HEK293 (cell line): ENCODE data around the gene OLA1.
A peak's percentile ranks its signal among the peaks of the same experiment; 100 is the strongest.

Experiments used
- CTCF ChIA-PET: fragments of 350-600 bp; formaldehyde crosslinking; extraction: SDS; loops from one replicate; lab custom pipeline; 2021; ENCODE audit warnings: antibody characterized with exemption; lab: Yijun Ruan, JAX
- POLR2A ChIA-PET: fragments of 300-600 bp; formaldehyde crosslinking; extraction: SDS; loops from one replicate; lab custom pipeline; 2020; ENCODE audit warnings: antibody characterized with exemption, inconsistent platforms; lab: Yijun Ruan, JAX
- H3K27ac ChIP-seq: fragments of 200-500 bp; sonication (Bioruptor generic); 2 replicates; pipeline ENCODE4 v1.5.1; 2014; ENCODE audit warnings: low read depth, low read length, control low read depth, inconsistent platforms; ENCODE audit errors: extremely low read depth
- H3K36me3 ChIP-seq, 2 experiments: fragments of 200-500 bp in 1 of 2; sonication (Bioruptor generic) in 1 of 2; 1 replicate in 1 of 2; 2 replicates in 1 of 2; pipeline ENCODE4 v1.5.1; 2014 to 2017; ENCODE audit warnings: inconsistent platforms in 2 of 2, low read length in 2 of 2; ENCODE audit not compliant: control insufficient read depth in 2 of 2, insufficient read depth in 1 of 2
- H3K4me1 ChIP-seq: fragments of 200-500 bp; sonication (Bioruptor generic); 2 replicates; pipeline ENCODE4 v1.5.1; 2014; ENCODE audit warnings: mild to moderate bottlenecking, low read length, inconsistent platforms; ENCODE audit not compliant: control insufficient read depth, insufficient read depth
- H3K4me3 ChIP-seq: 2 replicates; pipeline ENCODE4 v1.5.1; 2011; ENCODE audit warnings: low read depth, mild to moderate bottlenecking, control low read depth, low read length, moderate library complexity
- H3K9me3 ChIP-seq: fragments of 200-500 bp; sonication (Bioruptor generic); 2 replicates; pipeline ENCODE4 v1.5.1; 2014; ENCODE audit warnings: low read depth, low read length, inconsistent platforms; ENCODE audit not compliant: control insufficient read depth, insufficient read depth
- GLIS1 ChIP-seq: fragments of 450-650 bp; formaldehyde crosslinking; IDR thresholded peaks from 2 replicates; pipeline ENCODE4 v1.5.1; 2016; ENCODE audit warnings: missing biosample characterization, missing genetic modification characterization
- GLIS2 ChIP-seq: fragments of 450-650 bp; formaldehyde crosslinking; IDR thresholded peaks from 2 replicates; pipeline ENCODE4 v1.5.1; 2016; ENCODE audit warnings: missing biosample characterization, missing genetic modification characterization
- MZF1 ChIP-seq: fragments of 450-650 bp; formaldehyde crosslinking; IDR thresholded peaks from 2 replicates; pipeline ENCODE4 v1.5.1; 2017; ENCODE audit warnings: missing biosample characterization, missing genetic modification characterization, borderline replicate concordance
- ZBTB17 ChIP-seq: fragments of 450-650 bp; formaldehyde crosslinking; IDR thresholded peaks from 2 replicates; pipeline ENCODE4 v1.5.1; 2016; ENCODE audit warnings: missing biosample characterization, missing genetic modification characterization
- ZNF121 ChIP-seq: fragments of 450-650 bp; formaldehyde crosslinking; IDR thresholded peaks from 2 replicates; pipeline ENCODE4 v1.5.1; 2016; ENCODE audit warnings: missing biosample characterization, missing genetic modification characterization
- ZNF146 ChIP-seq: fragments of 450-650 bp; formaldehyde crosslinking; IDR thresholded peaks from 2 replicates; pipeline ENCODE4 v1.5.1; 2016; ENCODE audit warnings: missing biosample characterization, missing genetic modification characterization
- ZNF202 ChIP-seq: fragments of 450-650 bp; formaldehyde crosslinking; IDR thresholded peaks from 2 replicates; pipeline ENCODE4 v1.5.1; 2016; ENCODE audit warnings: missing biosample characterization, missing genetic modification characterization, borderline replicate concordance
- ZNF23 ChIP-seq: fragments of 450-650 bp; formaldehyde crosslinking; IDR thresholded peaks from 2 replicates; pipeline ENCODE4 v1.5.1; 2016; ENCODE audit warnings: missing biosample characterization, missing genetic modification characterization, borderline replicate concordance
- ZNF501 ChIP-seq: fragments of 450-650 bp; formaldehyde crosslinking; IDR thresholded peaks from 2 replicates; pipeline ENCODE4 v1.5.1; 2016; ENCODE audit warnings: missing biosample characterization, missing genetic modification characterization
- ZNF629 ChIP-seq: fragments of 450-650 bp; formaldehyde crosslinking; IDR thresholded peaks from 2 replicates; pipeline ENCODE4 v1.5.1; 2017; ENCODE audit warnings: missing biosample characterization, missing genetic modification characterization
- ZNF654 ChIP-seq: fragments of 450-650 bp; formaldehyde crosslinking; IDR thresholded peaks from 2 replicates; pipeline ENCODE4 v1.5.1; 2016; ENCODE audit warnings: low read depth, missing biosample characterization, missing genetic modification characterization
- ZNF707 ChIP-seq: fragments of 450-650 bp; formaldehyde crosslinking; IDR thresholded peaks from 2 replicates; pipeline ENCODE4 v1.5.1; 2016; ENCODE audit warnings: missing biosample characterization, missing genetic modification characterization
- ZSCAN30 ChIP-seq: fragments of 450-650 bp; IDR thresholded peaks from 2 replicates; pipeline ENCODE4 v1.5.1; 2018; ENCODE audit warnings: missing biosample characterization, mild to moderate bottlenecking, missing genetic modification characterization, moderate library complexity
- TF ChIP-seq, protein P1 (sequence below): fragments of 450-650 bp; formaldehyde crosslinking; IDR thresholded peaks from 2 replicates; pipeline ENCODE4 v1.5.1; 2016; ENCODE audit warnings: missing biosample characterization, missing genetic modification characterization, borderline replicate concordance
- TF ChIP-seq, protein P2 (sequence below): fragments of 450-650 bp; formaldehyde crosslinking; IDR thresholded peaks from 2 replicates; pipeline ENCODE4 v1.5.1; 2016; ENCODE audit warnings: missing biosample characterization, missing genetic modification characterization
- TF ChIP-seq, protein P3 (sequence below): fragments of 450-650 bp; formaldehyde crosslinking; IDR thresholded peaks from 2 replicates; pipeline ENCODE4 v1.5.1; 2016; ENCODE audit warnings: missing biosample characterization, missing genetic modification characterization
- TF ChIP-seq, protein P4 (sequence below): fragments of 450-650 bp; formaldehyde crosslinking; IDR thresholded peaks from 2 replicates; pipeline ENCODE4 v1.5.1; 2017; ENCODE audit warnings: missing biosample characterization, missing genetic modification characterization

OLA1 gene

DNA sequence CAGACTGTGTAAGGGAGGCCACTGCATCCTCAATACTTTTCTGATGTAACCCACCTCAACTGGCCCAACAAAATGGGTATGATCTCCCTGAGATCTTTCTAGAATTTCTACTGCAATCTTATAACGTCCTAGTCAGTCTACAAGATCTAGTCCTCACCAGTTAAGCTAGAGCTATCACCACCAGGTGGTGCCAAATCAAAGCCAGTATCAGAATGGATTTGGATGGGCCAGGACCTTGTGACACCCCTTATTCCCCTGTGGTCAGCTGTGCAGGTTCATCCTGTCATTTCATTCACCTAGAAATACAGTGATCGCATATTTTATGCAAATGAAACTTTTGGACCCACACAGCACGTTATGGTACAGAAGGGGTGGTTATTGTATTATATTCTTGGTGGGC is 90.3 kb downstream of the OLA1 start:
- H3K4me3 ChIP-seq: no peak overlapping the region
- H3K36me3 ChIP-seq: no peaks in the 10 kb centered on the region
- H3K27ac ChIP-seq: no peak overlapping the region
- peak; percentile 48 for TF ChIP-seq ZNF654 (tag by site-specific recombination)
- TF ChIP-seq, protein P1, sequence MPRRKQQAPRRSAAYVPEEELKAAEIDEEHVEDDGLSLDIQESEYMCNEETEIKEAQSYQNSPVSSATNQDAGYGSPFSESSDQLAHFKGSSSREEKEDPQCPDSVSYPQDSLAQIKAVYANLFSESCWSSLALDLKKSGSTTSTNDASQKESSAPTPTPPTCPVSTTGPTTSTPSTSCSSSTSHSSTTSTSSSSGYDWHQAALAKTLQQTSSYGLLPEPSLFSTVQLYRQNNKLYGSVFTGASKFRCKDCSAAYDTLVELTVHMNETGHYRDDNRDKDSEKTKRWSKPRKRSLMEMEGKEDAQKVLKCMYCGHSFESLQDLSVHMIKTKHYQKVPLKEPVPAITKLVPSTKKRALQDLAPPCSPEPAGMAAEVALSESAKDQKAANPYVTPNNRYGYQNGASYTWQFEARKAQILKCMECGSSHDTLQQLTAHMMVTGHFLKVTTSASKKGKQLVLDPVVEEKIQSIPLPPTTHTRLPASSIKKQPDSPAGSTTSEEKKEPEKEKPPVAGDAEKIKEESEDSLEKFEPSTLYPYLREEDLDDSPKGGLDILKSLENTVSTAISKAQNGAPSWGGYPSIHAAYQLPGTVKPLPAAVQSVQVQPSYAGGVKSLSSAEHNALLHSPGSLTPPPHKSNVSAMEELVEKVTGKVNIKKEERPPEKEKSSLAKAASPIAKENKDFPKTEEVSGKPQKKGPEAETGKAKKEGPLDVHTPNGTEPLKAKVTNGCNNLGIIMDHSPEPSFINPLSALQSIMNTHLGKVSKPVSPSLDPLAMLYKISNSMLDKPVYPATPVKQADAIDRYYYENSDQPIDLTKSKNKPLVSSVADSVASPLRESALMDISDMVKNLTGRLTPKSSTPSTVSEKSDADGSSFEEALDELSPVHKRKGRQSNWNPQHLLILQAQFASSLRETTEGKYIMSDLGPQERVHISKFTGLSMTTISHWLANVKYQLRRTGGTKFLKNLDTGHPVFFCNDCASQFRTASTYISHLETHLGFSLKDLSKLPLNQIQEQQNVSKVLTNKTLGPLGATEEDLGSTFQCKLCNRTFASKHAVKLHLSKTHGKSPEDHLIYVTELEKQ (tag by site-specific recombination): no peak
- 0 out of 2 replicates have a peak, but pooled peaks cover 4% of the 10 kb centered on the region for H3K4me1 ChIP-seq
- H3K9me3 ChIP-seq: no peaks in the 10 kb centered on the region
- CTCF ChIA-PET: interaction anchor here (0.6 to 2.2 kb wide), 7 partner anchors 14 to 183 kb away, joined by 3 to 8 read pairs (median 3); no protein-coding TSS in a partner anchor
- POLR2A ChIA-PET: no interaction called here

DNA sequence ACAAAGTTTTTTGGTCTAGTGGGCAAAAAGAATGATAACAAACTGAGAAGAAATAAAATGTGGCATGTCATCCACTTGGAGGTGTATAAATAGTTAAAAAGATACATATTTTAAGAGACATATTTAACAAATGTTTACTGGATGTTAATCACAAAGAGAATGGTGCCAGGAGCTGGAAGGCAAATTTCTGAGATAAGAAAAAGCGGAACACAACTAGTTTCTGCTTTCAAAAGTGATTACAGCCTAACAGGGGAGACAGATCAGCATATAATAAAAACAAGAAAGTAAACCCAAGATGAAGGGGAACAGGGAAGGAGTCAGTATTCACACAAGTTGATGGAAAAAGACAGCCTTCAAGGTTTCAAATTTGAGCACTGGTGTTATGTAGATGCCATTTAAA is 91.3 kb downstream of the OLA1 start:
- Histone ChIP-seq H3K36me3 (no peaks in the 10 kb centered on the region), H3K4me3 (no peak overlapping the region), H3K9me3 (no peaks in the 10 kb centered on the region), H3K4me1 (0 out of 2 replicates have a peak, but pooled peaks cover 4% of the 10 kb centered on the region), H3K27ac (no peak overlapping the region)
- CTCF ChIA-PET: interaction anchor here (0.7 to 1.8 kb wide), 2 partner anchors 184 to 351 kb away, joined by 7 to 8 read pairs; no protein-coding TSS in a partner anchor
- POLR2A ChIA-PET: no interaction called here
- TF ChIP-seq, protein P2, sequence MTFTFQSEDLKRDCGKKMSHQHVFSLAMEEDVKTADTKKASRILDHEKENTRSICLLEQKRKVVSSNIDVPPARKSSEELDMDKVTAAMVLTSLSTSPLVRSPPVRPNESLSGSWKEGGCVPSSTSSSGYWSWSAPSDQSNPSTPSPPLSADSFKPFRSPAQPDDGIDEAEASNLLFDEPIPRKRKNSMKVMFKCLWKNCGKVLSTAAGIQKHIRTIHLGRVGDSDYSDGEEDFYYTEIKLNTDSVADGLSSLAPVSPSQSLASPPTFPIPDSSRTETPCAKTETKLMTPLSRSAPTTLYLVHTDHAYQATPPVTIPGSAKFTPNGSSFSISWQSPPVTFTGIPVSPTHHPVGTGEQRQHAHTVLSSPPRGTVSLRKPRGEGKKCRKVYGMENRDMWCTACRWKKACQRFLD (tag by site-specific recombination): no peak
- TF ChIP-seq ZNF202 (tag by site-specific recombination) (no peak), ZNF146 (tag by site-specific recombination) (no peak), ZNF707 (tag by site-specific recombination) (no peak), ZNF501 (tag by site-specific recombination) (no peak), ZNF629 (tag by site-specific recombination) (no peak), ZNF121 (tag by site-specific recombination) (no peak), GLIS2 (tag by site-specific recombination) (no peak), ZBTB17 (tag by site-specific recombination) (no peak), MZF1 (tag by site-specific recombination) (no peak), GLIS1 (tag by site-specific recombination) (no peak), ZSCAN30 (tag by site-specific recombination) (no peak), ZNF23 (tag by site-specific recombination) (no peak)
- TF ChIP-seq, protein P3, sequence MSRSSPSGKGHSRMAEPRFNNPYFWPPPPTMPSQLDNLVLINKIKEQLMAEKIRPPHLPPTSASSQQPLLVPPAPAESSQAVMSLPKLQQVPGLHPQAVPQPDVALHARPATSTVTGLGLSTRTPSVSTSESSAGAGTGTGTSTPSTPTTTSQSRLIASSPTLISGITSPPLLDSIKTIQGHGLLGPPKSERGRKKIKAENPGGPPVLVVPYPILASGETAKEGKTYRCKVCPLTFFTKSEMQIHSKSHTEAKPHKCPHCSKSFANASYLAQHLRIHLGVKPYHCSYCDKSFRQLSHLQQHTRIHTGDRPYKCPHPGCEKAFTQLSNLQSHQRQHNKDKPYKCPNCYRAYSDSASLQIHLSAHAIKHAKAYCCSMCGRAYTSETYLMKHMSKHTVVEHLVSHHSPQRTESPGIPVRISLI (tag by site-specific recombination): no peak
- TF ChIP-seq, protein P4, sequence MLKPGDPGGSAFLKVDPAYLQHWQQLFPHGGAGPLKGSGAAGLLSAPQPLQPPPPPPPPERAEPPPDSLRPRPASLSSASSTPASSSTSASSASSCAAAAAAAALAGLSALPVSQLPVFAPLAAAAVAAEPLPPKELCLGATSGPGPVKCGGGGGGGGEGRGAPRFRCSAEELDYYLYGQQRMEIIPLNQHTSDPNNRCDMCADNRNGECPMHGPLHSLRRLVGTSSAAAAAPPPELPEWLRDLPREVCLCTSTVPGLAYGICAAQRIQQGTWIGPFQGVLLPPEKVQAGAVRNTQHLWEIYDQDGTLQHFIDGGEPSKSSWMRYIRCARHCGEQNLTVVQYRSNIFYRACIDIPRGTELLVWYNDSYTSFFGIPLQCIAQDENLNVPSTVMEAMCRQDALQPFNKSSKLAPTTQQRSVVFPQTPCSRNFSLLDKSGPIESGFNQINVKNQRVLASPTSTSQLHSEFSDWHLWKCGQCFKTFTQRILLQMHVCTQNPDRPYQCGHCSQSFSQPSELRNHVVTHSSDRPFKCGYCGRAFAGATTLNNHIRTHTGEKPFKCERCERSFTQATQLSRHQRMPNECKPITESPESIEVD (tag by site-specific recombination): no peak
